ENCODE results near the gene ZFYVE9. TPM values are rescaled to one million over a fixed set of nuclear protein-coding genes. Genes with fewer than 3 reads are reported as not detected.
"Not testable (repeated sequence)": the region's sequence is repeated elsewhere in the genome, so short reads cannot be mapped to it uniquely, and the experiment has no call there.

ZFYVE9 gene
- polyA plus RNA-seq, 1 experiment: 9.8 TPM

GRCh38 chr1:52365746-52366516 lies 224.0 kb downstream of the ZFYVE9 start, which contains the start of gene CC2D1B:
TSS of gene CC2D1B (minus strand) at chr1:52366205. CDS start at chr1:52364620, 1,585 bp downstream.
- ChIA-PET CTCF (interaction anchor here (0.6 to 1.0 kb wide), 3 partner anchors 8 to 332 kb away, joined by 3 read pairs; partner anchors contain the start of gene KTI12), POLR2A (interaction anchor here (0.6 kb wide), 2 partner anchors 187 to 357 kb away, joined by 3 to 12 read pairs; no protein-coding TSS in a partner anchor)
- peak; percentile 86 for DNase-seq (ENCODE audit: low read depth)
- no peak for TF ChIP-seq CTCF (IDR thresholded peaks at IDR 0.05; ENCODE audit: insufficient read depth, low read depth, low read length)
- Histone ChIP-seq H3K27me3 (ENCODE audit: control insufficient read depth, insufficient read depth, low read length) (no peaks in the 10 kb centered on the region), H3K4me3 (ENCODE audit: low read depth, low read length) (peak within 1 kb of the TSS; percentile 97), H3K36me3 (ENCODE audit: control insufficient read depth, insufficient read depth, low read length) (peaks cover 15% of the 10 kb centered on the region)

GRCh38 chr1:52366517-52366827 lies 224.6 kb downstream of the ZFYVE9 start:
- H3K36me3 ChIP-seq (ENCODE audit: control insufficient read depth, insufficient read depth, low read length): peaks cover 11% of the 10 kb centered on the region
- ChIA-PET CTCF (interaction anchor here (1.0 to 1.6 kb wide), 2 partner anchors 17 to 38 kb away, joined by 3 read pairs; partner anchors contain the start of genes ORC1 and PRPF38A), POLR2A (interaction anchor here (0.6 kb wide), 2 partner anchors 187 to 357 kb away, joined by 3 to 12 read pairs; no protein-coding TSS in a partner anchor)
- H3K4me3 ChIP-seq (ENCODE audit: low read depth, low read length): peak overlapping the region; percentile 97
- no peak for TF ChIP-seq CTCF (IDR thresholded peaks at IDR 0.05; ENCODE audit: insufficient read depth, low read depth, low read length)
- no peak for DNase-seq (ENCODE audit: low read depth)
- H3K27me3 ChIP-seq (ENCODE audit: control insufficient read depth, insufficient read depth, low read length): no peaks in the 10 kb centered on the region

GRCh38 chr1:52367272-52367671 lies 225.4 kb downstream of the ZFYVE9 start:
- ChIA-PET CTCF (interaction anchor here (1.6 kb wide), 1 partner anchor 37 kb away, joined by 3 read pairs; the partner anchor contains the start of genes ORC1 and PRPF38A), POLR2A (no interaction called here)
- H3K36me3 ChIP-seq (ENCODE audit: control insufficient read depth, insufficient read depth, low read length): peaks cover 7% of the 10 kb centered on the region
- H3K27me3 ChIP-seq (ENCODE audit: control insufficient read depth, insufficient read depth, low read length): no peaks in the 10 kb centered on the region
- TF ChIP-seq CTCF (IDR thresholded peaks at IDR 0.05; ENCODE audit: insufficient read depth, low read depth, low read length): no peak
- DNase-seq (ENCODE audit: low read depth): no peak
- H3K4me3 ChIP-seq (ENCODE audit: low read depth, low read length): no peak overlapping the region

- CTCF ChIA-PET: interaction anchor here (0.7 to 1.1 kb wide), 3 partner anchors 19 to 318 kb away, joined by 3 to 4 read pairs (median 3); no protein-coding TSS in a partner anchor
Measured at GRCh38 chr1:52368383-52369172, 226.7 kb downstream of the ZFYVE9 start.

GRCh38 chr1:52369851-52370250 lies 228.0 kb downstream of the ZFYVE9 start:
- H3K27me3 ChIP-seq (ENCODE audit: control insufficient read depth, insufficient read depth, low read length); DNase-seq (ENCODE audit: low read depth); H3K36me3 ChIP-seq (ENCODE audit: control insufficient read depth, insufficient read depth, low read length); CTCF ChIA-PET; POLR2A ChIA-PET; H3K4me3 ChIP-seq (ENCODE audit: low read depth, low read length): not testable (repeated sequence)

More at GRCh38 chr1:52368383-52369172, 226.7 kb downstream of the ZFYVE9 start:
- Histone ChIP-seq H3K4me3 (ENCODE audit: low read depth, low read length) (peak overlapping the region; percentile 43), H3K27me3 (ENCODE audit: control insufficient read depth, insufficient read depth, low read length) (no peaks in the 10 kb centered on the region), H3K36me3 (ENCODE audit: control insufficient read depth, insufficient read depth, low read length) (peaks cover 3% of the 10 kb centered on the region; the same call in 1 of the 2 replicates)
- peak; percentile 21; the same call in 1 of the 2 replicates for TF ChIP-seq CTCF (IDR thresholded peaks at IDR 0.05; ENCODE audit: insufficient read depth, low read depth, low read length)
- POLR2A ChIA-PET: no interaction called here
- DNase-seq (ENCODE audit: low read depth): no peak

Measured in BJ (cell line).